Activated CD4-positive, CD25-positive, alpha-beta regulatory T cell (primary cell): ENCODE data around the gene SYNE2.
"Not testable (repeated sequence)": the region's sequence is repeated elsewhere in the genome, so short reads cannot be mapped to it uniquely, and the experiment has no call there.

Source experiments
- DNase-seq, 4 experiments: peaks; one replicate each; lab custom pipeline; 2025; lab: John Stamatoyannopoulos, UW

The SYNE2 gene, protein sequence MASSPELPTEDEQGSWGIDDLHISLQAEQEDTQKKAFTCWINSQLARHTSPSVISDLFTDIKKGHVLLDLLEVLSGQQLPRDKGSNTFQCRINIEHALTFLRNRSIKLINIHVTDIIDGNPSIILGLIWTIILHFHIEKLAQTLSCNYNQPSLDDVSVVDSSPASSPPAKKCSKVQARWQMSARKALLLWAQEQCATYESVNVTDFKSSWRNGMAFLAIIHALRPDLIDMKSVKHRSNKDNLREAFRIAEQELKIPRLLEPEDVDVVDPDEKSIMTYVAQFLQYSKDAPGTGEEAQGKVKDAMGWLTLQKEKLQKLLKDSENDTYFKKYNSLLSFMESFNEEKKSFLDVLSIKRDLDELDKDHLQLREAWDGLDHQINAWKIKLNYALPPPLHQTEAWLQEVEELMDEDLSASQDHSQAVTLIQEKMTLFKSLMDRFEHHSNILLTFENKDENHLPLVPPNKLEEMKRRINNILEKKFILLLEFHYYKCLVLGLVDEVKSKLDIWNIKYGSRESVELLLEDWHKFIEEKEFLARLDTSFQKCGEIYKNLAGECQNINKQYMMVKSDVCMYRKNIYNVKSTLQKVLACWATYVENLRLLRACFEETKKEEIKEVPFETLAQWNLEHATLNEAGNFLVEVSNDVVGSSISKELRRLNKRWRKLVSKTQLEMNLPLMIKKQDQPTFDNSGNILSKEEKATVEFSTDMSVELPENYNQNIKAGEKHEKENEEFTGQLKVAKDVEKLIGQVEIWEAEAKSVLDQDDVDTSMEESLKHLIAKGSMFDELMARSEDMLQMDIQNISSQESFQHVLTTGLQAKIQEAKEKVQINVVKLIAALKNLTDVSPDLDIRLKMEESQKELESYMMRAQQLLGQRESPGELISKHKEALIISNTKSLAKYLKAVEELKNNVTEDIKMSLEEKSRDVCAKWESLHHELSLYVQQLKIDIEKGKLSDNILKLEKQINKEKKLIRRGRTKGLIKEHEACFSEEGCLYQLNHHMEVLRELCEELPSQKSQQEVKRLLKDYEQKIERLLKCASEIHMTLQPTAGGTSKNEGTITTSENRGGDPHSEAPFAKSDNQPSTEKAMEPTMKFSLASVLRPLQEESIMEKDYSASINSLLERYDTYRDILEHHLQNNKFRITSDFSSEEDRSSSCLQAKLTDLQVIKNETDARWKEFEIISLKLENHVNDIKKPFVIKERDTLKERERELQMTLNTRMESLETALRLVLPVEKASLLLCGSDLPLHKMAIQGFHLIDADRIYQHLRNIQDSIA (N-terminal part only)

DNA sequence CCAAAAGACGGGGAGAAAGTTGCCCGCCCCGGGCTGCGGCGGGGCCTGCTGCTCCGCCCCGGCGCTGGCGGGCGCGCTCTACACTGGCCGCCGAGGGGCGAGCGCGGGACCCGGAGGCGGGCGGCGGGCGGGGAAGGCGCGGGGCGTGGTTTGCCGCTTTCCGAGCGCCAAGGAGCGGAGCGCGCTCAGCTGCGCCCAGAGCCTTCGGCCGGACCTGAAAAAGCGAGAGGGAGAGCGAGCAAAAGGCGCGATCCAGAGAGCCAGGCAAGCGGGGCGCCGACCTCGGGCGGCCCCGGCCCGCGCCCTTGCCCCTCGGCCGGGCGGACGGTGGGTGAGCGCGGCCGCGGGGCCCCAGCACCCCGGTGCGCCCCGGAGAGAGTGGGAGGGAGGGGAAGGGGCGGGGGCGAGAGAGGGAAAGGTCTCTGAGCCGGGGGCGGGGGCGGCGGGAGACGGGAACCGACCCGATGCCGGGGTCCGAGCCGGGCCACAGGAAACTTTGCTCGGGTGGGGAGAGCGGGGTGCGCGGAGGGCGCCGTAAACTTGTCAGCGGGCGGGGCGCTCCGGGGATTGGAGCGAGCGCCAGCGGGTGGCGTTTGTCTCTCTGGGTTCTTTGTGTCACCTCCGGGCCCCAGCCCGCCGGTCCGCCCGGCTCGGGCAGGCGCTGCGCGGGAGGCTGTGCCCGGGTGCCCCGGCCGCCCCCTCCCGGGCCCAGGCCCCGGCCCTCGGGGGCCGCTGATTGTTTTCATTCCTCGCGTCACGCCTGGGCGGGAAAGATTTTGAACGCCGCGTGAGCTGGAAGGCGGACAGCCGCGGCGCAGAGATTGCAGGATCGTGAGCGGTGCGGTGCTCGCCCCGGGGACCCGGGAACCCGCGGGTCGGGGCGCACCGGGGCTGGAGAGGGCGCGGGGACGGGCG is at the start of gene SYNE2:
Gene SYNE2 (plus strand): TSS at position 188 of the 915 bp plus-strand sequence. CDS start 56,145 bp downstream, outside the sequence.
- peak; percentile 52 to 80 (median 66) for DNase-seq

DNA sequence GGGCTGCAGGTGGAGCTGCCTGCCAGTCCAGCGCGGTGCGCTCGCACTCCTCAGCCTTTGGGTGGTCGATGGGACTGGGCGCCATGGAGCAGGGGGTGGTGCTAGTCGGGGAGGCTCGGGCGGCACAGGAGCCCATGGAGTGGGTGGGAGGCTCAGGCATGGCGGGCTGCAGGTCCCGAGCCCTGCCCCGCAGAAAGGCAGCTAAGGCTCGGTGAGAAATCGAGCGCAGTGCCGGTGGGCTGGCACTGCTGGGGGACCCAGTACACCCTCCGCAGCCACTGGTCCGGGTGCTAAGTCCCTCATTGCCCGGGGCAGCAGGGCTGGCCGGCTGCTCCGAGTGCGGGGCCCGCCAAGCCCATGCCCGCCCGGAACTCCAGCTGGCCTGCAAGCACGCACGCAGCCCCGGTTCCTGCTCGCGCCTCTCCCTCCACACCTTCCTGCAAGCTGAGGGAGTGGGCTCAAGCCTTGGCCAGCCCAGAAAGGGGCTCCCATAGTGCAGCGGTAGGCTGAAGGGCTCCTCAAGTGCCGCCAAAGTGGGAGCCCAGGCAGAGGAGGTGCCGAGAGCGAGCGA is 49.5 kb upstream of the SYNE2 start:
- DNase-seq: not testable (repeated sequence)

DNA sequence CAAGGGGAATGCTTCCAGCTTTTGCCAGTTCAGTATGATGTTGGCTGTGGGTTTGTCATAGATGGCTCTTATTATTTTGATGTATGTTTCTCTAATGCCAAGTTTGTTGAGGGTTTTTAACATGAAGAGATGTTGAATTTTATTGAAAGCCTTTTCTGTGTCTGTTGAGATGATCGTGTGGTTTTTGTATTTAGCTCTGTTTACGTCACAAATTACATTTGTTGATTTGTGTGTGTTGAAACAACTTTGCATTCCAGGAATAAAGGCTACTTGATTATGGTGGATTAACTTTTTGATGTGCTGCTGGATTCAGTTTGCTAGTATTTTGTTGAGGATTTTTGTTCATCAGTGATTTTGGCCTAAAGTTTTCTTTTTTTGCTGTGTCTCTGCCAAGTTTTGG is 46.7 kb upstream of the SYNE2 start:
- not testable (repeated sequence) for DNase-seq

DNA sequence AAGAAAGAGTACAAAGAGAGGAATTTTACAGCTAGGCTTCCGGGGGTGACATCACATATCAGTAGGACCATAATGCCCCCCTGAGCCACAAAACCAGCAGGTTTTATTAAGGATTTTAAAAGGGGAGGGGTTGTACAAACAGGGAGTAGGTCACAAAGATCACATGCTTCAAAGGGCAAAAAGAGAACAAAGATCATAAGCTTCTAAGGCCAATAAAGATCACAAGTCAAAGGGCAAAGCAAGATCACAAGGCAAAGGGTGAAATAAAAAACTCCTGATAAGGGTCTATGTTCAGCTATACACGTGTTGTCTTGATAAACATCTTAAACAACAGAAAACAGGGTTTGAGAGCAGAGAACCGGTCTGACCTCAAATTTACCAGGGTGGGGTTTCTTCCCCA is 41.1 kb upstream of the SYNE2 start:
- DNase-seq: not testable (repeated sequence)

DNA sequence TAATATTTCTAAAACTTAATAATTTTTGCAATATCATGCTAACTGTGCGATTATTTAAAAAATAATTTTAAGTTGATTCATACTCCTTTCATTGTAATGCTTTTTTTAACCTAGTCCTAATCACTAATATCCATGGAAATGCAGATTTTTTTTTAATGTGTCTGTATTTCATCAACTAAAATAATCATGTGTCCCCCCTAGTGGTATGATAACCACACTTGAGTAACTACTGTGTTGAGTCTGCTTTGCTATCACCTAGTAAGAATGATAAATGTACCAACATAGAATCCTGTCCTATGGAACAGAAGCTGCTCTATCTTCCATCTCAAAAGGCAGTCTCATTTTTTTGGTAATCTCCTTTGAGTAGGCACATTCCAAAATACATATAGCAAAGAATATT is 19.1 kb upstream of the SYNE2 start:
- DNase-seq: no peak

DNA sequence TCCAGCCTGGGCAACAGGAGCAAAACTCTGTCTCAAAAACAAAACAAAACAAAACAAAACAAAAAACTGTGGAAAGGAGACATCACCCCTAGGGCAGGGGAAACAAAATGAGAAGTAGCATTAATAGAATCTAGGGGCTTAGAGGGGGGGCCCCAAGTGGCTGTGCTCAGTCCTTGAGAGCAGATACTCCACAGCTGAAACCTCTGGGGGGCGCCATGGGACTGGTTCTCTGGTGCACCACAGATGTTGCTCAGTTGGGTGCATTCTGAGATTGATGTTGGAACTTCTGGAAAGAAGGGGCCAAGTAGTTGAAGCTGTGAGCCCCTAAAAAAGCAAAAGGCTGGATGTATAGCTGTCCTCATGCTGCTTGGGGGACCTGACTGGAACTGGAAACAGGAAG is 11.8 kb upstream of the SYNE2 start:
- DNase-seq: peak in 3 of 4 experiments; percentile 19 to 51 (median 32)

DNA sequence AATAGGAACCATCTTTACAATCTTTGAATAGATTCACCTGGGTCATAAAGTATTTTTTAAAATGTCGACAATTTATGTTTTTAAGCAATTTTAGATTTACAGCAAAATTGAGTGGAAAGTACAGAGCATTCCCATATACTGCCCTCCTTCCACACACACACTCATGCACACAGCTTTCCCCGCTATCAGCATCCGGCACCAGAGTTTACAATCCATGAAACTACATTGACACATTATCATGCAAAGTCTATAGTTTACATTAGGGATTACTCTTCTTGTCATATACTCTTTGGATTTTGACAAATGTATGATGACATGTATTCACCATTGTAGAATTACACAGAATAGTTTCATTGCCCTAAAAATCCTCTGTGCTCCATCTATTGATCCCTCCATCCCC is 9.0 kb upstream of the SYNE2 start:
- DNase-seq: no peak

DNA sequence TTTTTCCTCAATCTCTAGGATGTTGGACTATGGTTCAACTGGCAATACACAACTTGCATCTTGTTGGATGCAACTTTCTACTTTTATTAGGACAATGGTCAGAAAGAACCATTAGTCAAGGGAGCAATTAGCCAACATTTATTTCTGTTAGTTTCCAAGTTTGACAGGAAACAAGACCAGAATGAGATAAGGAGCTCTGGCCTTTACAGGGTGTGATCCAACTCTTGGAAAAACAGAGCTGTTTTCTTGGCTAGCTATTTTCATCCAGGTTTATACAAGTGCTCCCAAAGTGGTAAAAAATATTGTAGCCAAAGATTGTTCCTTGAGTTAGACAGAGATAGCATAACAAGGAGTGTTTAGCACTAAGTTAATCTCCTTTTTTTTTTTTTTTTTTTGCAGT is 3.9 kb upstream of the SYNE2 start:
- no peak for DNase-seq

DNA sequence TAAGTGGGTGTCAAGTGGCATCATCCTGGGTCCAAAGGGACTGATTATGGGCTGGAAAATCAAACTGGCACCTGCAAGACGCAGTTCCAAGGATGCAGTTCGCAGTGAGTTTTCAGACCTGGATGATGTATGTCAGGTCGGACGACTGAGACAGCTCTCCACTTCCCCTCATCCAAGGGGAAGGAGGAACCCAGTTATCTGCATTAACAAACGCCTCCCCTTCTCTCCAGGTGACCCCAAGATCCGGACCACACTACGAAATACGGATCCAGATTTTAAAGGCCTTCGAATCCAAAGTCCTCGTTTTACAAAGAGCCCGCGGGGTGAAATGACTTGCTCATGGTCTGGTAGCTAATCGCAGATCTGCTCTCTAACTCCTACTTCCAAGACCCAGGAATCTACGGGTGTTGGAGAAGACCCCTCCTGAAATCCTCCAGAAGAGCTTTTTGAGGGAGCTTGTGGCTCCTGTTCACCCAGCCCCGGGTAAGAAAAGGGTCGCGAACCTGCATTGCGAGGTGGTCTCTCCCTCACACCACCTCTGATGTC is 460 bp upstream of the SYNE2 start:
- DNase-seq: no peak

DNA sequence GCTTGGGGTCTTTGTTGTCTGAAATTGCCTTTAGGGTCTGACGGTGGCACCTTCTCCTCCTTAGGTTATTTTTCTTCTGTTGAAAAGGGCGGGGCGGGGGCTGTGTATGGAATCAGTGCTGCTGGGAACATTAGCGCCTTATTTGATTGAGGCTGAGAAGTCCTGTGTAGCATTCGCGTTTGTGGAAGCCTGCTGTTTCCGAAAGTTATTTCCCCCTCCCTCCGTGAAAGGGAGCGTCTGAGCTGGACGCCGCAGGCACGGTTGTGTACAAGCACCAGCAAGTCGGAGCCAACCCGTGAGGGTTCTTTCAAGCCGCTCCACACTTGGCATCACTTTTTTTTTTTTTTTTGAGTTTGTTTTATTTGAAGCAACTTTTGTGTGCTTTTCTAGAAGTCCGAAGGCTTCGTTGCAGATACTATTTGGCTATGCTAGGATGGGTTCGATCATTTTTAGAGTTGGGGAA is 1.1 kb downstream of the SYNE2 start:
- DNase-seq: peak in 2 of 4 experiments; percentile 18 to 23

DNA sequence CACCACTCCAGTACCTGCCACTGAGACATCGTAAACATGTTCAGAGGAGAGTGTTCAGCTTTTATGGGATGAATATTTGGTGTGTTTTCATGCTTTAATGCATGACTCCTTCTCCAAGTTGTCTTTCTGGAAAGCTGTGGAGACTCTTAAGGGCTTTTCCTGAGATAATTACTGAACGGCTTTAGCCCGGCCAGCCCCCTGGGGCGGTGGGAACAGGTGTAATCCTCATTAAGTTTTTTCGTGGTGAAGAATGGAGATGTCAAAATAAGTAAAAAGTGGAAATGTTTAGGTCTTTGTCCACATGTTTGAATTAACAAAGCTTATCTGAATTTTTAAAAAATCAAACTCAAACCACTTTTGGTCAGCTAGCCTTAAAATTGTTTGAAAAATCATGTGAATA is 1.5 kb downstream of the SYNE2 start:
- no peak for DNase-seq

DNA sequence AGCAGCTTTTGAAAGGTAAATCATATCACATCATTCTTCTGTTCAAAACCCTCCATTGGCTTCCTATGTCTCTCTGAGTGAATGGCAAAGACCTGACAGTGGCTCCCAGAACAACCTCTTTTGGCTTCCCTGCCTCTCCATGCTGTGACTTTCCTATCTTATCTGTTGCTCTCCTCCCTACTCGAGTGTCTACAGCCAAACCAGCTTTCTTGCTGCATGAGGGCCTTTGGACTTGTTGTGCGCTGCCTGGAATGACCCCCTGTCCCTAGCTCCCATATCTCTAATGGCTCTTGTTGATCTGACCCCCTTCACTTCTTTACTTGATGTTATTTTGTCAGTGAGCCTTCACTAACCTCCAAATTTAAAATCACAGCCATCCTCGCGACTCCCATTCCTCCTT is 2.5 kb downstream of the SYNE2 start:
- DNase-seq: no peak

DNA sequence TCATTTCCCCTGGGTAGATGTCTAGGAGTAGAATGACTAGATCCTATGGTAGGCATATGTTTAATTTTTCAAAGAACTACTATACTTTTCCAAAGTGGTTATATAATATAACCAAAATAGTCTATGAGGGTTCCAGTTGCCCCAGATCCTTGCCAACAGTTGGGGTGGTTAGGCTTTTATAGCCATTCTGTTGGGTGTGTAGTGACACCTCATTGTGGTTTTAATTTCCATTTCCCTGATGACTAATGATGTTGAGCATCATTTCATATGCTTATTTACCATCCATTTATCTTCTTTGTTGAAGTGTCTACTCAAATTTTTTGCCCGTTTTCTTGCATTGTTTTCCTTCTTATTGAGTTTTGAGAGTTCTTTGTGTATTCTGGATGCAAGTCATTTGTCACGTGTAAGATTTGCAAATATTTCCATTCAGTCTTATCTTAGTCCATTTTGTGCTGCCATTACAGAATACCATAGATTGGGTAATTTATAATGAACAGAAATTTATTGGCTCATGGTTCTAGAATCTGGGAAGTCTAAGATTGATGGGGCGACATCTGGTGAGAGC is 4.7 kb downstream of the SYNE2 start:
- peak in 1 of 4 experiments; percentile 4 for DNase-seq

DNA sequence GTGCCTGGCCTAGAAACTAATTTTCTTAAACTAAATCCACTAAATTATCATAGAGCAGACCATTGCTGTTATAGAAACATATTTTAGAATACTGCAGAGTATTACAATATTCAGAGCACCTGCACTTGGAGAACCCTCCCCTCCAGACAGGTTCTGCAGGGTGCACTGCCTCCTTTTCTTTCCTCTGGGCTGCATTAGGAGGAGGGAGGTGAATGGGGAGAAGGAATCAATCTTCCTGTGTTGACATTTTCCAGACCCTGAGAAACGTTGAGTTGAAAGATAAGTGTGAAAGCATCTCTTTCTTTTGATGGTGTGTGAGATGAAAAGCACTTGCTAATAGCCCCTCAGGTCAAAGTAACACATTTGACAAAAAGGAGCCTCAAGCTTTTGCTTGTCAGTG is 7.3 kb downstream of the SYNE2 start:
- no peak for DNase-seq

DNA sequence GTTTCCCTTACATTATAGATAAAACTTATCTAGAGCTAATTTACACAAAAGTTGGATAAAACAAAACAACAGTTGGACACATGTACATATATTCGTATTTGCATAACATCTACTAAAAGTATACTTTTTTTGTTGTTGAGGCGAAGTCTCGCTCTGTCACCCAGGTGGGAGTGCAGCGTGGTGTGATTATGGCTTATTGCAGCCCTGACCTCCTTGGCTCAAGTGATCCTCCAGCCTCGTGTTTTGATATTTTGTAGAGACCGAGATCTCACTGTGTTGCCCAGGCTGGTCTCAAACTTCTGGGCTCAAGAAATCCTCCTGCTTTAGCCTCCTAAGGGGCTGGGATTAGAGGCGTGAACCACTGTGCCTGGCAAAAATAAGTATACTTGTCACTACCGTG is 9.4 kb downstream of the SYNE2 start:
- no peak for DNase-seq

DNA sequence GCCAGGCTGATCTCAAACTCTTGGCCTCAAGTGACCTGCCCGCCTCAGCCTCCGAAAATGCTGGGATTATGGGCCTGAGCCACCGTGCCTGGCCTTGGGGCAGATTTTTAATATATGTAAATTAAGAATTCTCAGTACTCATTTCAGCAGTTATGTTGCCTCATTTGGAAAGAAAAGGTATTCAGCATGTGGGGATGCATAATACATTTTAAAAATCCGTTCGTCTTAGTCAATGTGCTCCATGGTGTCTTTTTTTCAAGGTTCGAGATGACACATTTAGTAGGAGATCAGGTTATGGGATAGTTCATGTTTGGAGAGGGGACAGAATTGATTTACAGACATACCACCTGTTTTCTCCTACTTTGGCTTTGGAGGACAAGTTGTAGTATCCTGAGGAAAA is 10.2 kb downstream of the SYNE2 start:
- no peak for DNase-seq

DNA sequence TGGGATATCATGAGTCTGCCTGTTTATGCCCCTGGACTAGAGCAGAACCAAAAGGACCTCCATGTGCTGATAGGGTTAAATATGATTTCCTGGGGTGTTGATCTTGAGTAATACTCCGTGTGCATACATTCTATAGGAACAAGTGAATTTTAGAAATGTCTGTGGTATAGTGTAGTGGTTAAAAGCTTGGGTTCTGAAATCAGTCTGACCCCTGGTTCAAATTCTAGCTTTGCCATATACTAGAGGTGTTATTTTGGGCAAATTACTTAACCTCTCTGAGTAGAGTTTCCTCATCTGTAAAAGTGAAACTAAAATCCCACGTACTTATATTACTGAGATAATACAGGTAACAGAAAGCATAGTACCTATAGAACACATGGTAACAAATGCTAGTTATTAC is 12.0 kb downstream of the SYNE2 start:
- DNase-seq: not testable (repeated sequence)

DNA sequence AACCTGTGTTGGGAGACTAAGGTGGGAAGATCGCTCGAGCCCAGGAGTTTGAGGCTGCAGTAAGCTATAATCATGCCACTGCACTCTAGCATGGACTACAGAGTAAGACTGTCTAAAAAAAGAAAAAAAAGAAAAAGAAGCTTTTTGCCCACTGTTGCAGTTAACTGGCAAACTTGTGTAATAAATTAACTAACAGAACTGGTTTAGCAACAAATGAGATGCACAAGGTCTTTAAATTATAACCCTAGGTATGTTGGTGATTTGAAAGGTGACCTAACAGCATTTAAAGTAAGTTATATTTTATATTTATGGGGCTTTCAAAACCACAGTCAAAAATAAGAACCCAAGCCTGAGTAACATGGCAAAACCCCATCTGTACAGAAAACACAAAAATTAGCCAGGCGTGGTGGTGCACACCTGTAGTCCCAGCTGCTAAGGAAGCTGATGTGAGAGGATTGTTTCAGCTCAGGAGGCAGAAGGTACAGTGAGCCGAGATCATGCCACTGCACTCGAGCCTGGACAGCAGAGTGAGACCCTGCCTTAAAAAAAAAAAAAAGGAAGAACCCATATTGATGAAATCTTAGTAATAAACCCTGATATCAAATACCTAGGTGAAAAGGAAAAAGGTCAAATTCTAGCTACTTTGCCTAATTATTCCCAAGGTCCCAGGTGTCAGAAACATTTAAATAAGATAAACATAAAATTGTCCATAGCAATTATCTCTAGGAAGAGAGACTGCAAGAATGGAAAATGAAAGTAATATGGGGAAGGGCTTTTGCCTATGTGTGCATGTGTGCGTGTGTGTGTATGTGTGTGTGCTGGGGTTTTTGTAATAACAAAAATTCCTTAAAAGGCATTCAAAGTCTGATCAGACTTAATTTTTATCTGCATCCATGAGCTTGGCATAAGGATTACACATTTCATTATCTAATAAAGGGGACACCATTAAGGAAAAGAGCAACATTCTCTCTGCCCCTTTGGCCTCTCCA is 15.4 kb downstream of the SYNE2 start:
- DNase-seq: no peak
